HCT116 (cell line): Measurements from ENCODE around the gene MBOAT1. TPM values are rescaled to one million over a fixed set of nuclear protein-coding genes. Genes with fewer than 3 reads are reported as not detected.
"Not testable (repeated sequence)": the region's sequence is repeated elsewhere in the genome, so short reads cannot be mapped to it uniquely, and the experiment has no call there.

Source experiments
- ATAC-seq: fragments of 200-7000 bp; cut with Tn5 transposase; 2 replicates; pipeline ENCODE4 v1.9.1; 2020; ENCODE audit warnings: mild to moderate bottlenecking, moderate library complexity
- BruUV-seq: library from RNA; stranded (reverse); fragments of 400-500 nt; replicated peaks from 2 replicates; lab custom pipeline; 2021; lab: Mats Ljungman, UMichigan
- CTCF ChIA-PET: fragments of 300-600 bp; sonication (Branson Sonifier 250); formaldehyde crosslinking; loops from one replicate; lab custom pipeline; 2021; ENCODE audit warnings: antibody characterized with exemption; lab: Charles Lee
- POLR2A ChIA-PET: fragments of 300-600, 350-600 bp; sonication (Branson Sonifier 250); formaldehyde crosslinking; loops from one replicate; lab custom pipeline; 2021; ENCODE audit warnings: antibody characterized with exemption; lab: Charles Lee
- RAD21 ChIA-PET, 2 experiments: fragments of 300-600 bp; sonication (Branson Sonifier 250); formaldehyde crosslinking; loops; one replicate each; lab custom pipeline; 2023; ENCODE audit warnings: low total read pairs in 2 of 2; ENCODE audit not compliant: uncharacterized antibody in 2 of 2, unreplicated experiment in 2 of 2, low non-redundant PET in 1 of 2; lab: Charles Lee
- DNase-seq: peaks from one replicate; pipeline ENCODE4 v3.0.0-alpha.2; 2010; ENCODE audit warnings: low read depth, low spot score
- H2AFZ ChIP-seq: fragments of 200-600 bp; shearing (Covaris generic), sonication (generic); 2 replicates; pipeline ENCODE4 v1.6.1; 2017; ENCODE audit warnings: low read depth, mixed run types, mixed read lengths, antibody characterized with exemption, low read length; ENCODE audit not compliant: poor library complexity, severe bottlenecking
- H3K27ac ChIP-seq: 2 replicates; pipeline ENCODE4 v1.5.1; 2012; ENCODE audit warnings: low read depth, low read length
- H3K27me3 ChIP-seq: fragments of 200-600 bp; sonication (generic); 2 replicates; pipeline ENCODE4 v1.6.1; 2016; ENCODE audit warnings: mixed run types, low read length, mixed read lengths; ENCODE audit not compliant: insufficient read depth
- H3K36me3 ChIP-seq, 2 experiments: fragments of 200-500 bp in 1 of 2; fragments of 200-600 bp in 1 of 2; sonication (Bioruptor generic) in 1 of 2; sonication (generic) in 1 of 2; 2 replicates each; pipeline versions ENCODE4 v1.5.1 to v1.6.1; 2014 to 2016; ENCODE audit warnings: low read length in 2 of 2, inconsistent platforms in 1 of 2, mixed read lengths in 1 of 2, mixed run types in 1 of 2; ENCODE audit not compliant: insufficient read depth in 2 of 2, control insufficient read depth in 1 of 2
- H3K4me1 ChIP-seq, 2 experiments: fragments of 200-600 bp in 1 of 2; sonication (generic) in 1 of 2; 2 replicates each; pipeline versions ENCODE4 v1.5.1 to v1.6.1; 2012 to 2017; ENCODE audit warnings: low read length in 2 of 2, inconsistent platforms in 1 of 2, mild to moderate bottlenecking in 1 of 2, mixed read lengths in 1 of 2, mixed run types in 1 of 2, moderate library complexity in 1 of 2; ENCODE audit not compliant: insufficient read depth in 2 of 2, control insufficient read depth in 1 of 2
- H3K4me2 ChIP-seq: fragments of 200-600 bp; sonication (generic); 2 replicates; pipeline ENCODE4 v1.6.1; 2017; ENCODE audit warnings: mixed run types, low read length, mixed read lengths
- H3K4me3 ChIP-seq, 2 experiments: fragments of 200-600 bp in 1 of 2; sonication (generic) in 1 of 2; replicated peaks in 1 of 2; 2 replicates each; pipeline ENCODE4 v1.5.1; 2011 to 2016; ENCODE audit warnings: low read length in 2 of 2, control low read depth in 1 of 2, low read depth in 1 of 2, mild to moderate bottlenecking in 1 of 2, mixed read lengths in 1 of 2, mixed run types in 1 of 2
- H3K79me2 ChIP-seq: fragments of 200-600 bp; sonication (generic); 2 replicates; pipeline ENCODE4 v1.6.1; 2017; ENCODE audit warnings: mild to moderate bottlenecking, mixed run types, low read length, moderate library complexity, mixed read lengths; ENCODE audit not compliant: insufficient read depth
- H3K9ac ChIP-seq: fragments of 200-600 bp; sonication (generic); 2 replicates; pipeline ENCODE4 v1.6.1; 2016; ENCODE audit warnings: low read length, mixed read lengths
- H3K9me2 ChIP-seq: fragments of 200-600 bp; sonication (generic), shearing (Covaris generic); 2 replicates; pipeline ENCODE4 v1.6.1; 2017; ENCODE audit warnings: mixed run types, mild to moderate bottlenecking, moderate library complexity; ENCODE audit not compliant: insufficient read depth
- H3K9me3 ChIP-seq, 2 experiments: fragments of 200-500 bp in 1 of 2; fragments of 200-600 bp in 1 of 2; sonication (Bioruptor generic) in 1 of 2; sonication (generic) in 1 of 2; 2 replicates each; pipeline ENCODE4 v1.6.1; 2014 to 2017; ENCODE audit warnings: low read length in 2 of 2, mixed read lengths in 2 of 2, inconsistent platforms in 1 of 2, low read depth in 1 of 2, mild to moderate bottlenecking in 1 of 2, mixed run types in 1 of 2, moderate library complexity in 1 of 2; ENCODE audit not compliant: control insufficient read depth in 1 of 2, insufficient read depth in 1 of 2
- H4K20me1 ChIP-seq: fragments of 200-600 bp; sonication (generic), shearing (Covaris generic); 2 replicates; pipeline ENCODE4 v1.6.1; 2017; ENCODE audit warnings: mixed run types, mild to moderate bottlenecking, moderate library complexity; ENCODE audit not compliant: insufficient read depth
- CEBPB ChIP-seq: IDR thresholded peaks from 2 replicates; pipeline ENCODE4 v1.6.1; 2012; ENCODE audit warnings: low read depth
- SIN3A ChIP-seq: IDR thresholded peaks from 2 replicates; pipeline ENCODE4 v1.6.1; 2012; ENCODE audit warnings: low read depth
- TCF7L2 ChIP-seq: IDR thresholded peaks from 2 replicates; pipeline ENCODE4 v1.7.0; 2011; ENCODE audit warnings: borderline replicate concordance, inconsistent platforms; ENCODE audit not compliant: insufficient read depth, insufficient read length; ENCODE audit errors: extremely low read depth
- ZFX ChIP-seq: fragments of 450-650 bp; IDR thresholded peaks from 2 replicates; pipeline ENCODE4 v1.6.1; 2017
- ZNF274 ChIP-seq: fragments of 200-500 bp; sonication (Bioruptor generic); IDR thresholded peaks from 2 replicates; pipeline ENCODE4 v1.6.1; 2014; ENCODE audit warnings: mild to moderate bottlenecking, low read depth, low read length, inconsistent platforms
- intact Hi-C: fragments of 100-400 bp; cut with micrococcal nuclease; formaldehyde crosslinking; loops from 2 replicates; pipeline ENCODE4 v1.10.0; 2022
- total RNA-seq: library from RNA; stranded (reverse); gene quantifications from one replicate; pipeline ENCODE4 v1.2.1, GENCODE V29; 2021; ENCODE audit not compliant: unreplicated experiment
- TF ChIP-seq, protein P1 (sequence below): IDR thresholded peaks from 2 replicates; pipeline ENCODE4 v1.6.1; 2012
- TF ChIP-seq, protein P2 (sequence below): IDR thresholded peaks from 2 replicates; pipeline ENCODE4 v1.6.1; 2012; ENCODE audit warnings: low read depth
- TF ChIP-seq, protein P3 (sequence below): IDR thresholded peaks from 2 replicates; pipeline ENCODE4 v1.6.1; 2011; ENCODE audit warnings: mild to moderate bottlenecking, low read length, moderate library complexity; ENCODE audit not compliant: insufficient replicate concordance; ENCODE audit errors: extremely low read depth
- TF ChIP-seq, protein P4 (sequence below): IDR thresholded peaks from 2 replicates; pipeline ENCODE4 v1.6.1; 2012

The MBOAT1 gene
- total RNA-seq, 1 experiment from 2014 or later: 11.7 TPM

DNA sequence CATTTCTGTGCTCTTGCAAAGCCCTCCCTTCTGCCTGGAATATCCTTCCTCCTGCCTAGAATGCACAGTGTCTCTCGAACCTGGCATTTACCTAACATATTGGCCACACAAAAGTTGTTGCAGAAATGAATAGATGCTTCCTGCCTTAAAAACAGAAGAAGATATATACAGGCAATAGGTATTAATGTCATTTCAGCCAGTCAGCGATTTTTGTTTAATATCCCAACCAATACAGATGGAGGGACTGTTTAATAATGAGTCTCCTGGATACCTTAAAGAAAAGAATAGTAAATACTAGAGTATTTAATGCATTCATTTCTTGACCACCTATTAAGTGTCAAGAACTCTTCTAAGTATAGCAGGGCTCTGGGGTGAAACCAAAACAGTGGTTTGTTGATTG lies 70.3 kb downstream of the MBOAT1 start:
- Histone ChIP-seq H2AFZ (no peak overlapping the region), H3K79me2 (no peaks in the 10 kb centered on the region), H4K20me1 (no peaks in the 10 kb centered on the region), H3K36me3 (no peaks in the 10 kb centered on the region), H3K27me3 (no peaks in the 10 kb centered on the region), H3K27ac (no peak overlapping the region), H3K4me3 (no peak overlapping the region), H3K9ac (no peak overlapping the region), H3K4me1 (no peaks in the 10 kb centered on the region), H3K9me2 (no peaks in the 10 kb centered on the region), H3K4me2 (no peak overlapping the region), H3K9me3 (no peaks in the 10 kb centered on the region)
- CTCF ChIA-PET: no interaction called here
- BruUV-seq: no TSS peak
- POLR2A ChIA-PET: no interaction called here
- TF ChIP-seq, protein P1, sequence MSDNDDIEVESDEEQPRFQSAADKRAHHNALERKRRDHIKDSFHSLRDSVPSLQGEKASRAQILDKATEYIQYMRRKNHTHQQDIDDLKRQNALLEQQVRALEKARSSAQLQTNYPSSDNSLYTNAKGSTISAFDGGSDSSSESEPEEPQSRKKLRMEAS: no peak
- TF ChIP-seq ZFX: no peak
- TF ChIP-seq CEBPB: no peak
- TF ChIP-seq, protein P2, sequence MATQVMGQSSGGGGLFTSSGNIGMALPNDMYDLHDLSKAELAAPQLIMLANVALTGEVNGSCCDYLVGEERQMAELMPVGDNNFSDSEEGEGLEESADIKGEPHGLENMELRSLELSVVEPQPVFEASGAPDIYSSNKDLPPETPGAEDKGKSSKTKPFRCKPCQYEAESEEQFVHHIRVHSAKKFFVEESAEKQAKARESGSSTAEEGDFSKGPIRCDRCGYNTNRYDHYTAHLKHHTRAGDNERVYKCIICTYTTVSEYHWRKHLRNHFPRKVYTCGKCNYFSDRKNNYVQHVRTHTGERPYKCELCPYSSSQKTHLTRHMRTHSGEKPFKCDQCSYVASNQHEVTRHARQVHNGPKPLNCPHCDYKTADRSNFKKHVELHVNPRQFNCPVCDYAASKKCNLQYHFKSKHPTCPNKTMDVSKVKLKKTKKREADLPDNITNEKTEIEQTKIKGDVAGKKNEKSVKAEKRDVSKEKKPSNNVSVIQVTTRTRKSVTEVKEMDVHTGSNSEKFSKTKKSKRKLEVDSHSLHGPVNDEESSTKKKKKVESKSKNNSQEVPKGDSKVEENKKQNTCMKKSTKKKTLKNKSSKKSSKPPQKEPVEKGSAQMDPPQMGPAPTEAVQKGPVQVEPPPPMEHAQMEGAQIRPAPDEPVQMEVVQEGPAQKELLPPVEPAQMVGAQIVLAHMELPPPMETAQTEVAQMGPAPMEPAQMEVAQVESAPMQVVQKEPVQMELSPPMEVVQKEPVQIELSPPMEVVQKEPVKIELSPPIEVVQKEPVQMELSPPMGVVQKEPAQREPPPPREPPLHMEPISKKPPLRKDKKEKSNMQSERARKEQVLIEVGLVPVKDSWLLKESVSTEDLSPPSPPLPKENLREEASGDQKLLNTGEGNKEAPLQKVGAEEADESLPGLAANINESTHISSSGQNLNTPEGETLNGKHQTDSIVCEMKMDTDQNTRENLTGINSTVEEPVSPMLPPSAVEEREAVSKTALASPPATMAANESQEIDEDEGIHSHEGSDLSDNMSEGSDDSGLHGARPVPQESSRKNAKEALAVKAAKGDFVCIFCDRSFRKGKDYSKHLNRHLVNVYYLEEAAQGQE: no peak
- TF ChIP-seq ZNF274: no peak
- TF ChIP-seq, protein P3, sequence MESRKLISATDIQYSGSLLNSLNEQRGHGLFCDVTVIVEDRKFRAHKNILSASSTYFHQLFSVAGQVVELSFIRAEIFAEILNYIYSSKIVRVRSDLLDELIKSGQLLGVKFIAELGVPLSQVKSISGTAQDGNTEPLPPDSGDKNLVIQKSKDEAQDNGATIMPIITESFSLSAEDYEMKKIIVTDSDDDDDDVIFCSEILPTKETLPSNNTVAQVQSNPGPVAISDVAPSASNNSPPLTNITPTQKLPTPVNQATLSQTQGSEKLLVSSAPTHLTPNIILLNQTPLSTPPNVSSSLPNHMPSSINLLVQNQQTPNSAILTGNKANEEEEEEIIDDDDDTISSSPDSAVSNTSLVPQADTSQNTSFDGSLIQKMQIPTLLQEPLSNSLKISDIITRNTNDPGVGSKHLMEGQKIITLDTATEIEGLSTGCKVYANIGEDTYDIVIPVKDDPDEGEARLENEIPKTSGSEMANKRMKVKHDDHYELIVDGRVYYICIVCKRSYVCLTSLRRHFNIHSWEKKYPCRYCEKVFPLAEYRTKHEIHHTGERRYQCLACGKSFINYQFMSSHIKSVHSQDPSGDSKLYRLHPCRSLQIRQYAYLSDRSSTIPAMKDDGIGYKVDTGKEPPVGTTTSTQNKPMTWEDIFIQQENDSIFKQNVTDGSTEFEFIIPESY: no peak
- TF ChIP-seq, protein P4, sequence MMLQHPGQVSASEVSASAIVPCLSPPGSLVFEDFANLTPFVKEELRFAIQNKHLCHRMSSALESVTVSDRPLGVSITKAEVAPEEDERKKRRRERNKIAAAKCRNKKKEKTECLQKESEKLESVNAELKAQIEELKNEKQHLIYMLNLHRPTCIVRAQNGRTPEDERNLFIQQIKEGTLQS: no peak
- no peak for TF ChIP-seq TCF7L2
- no peak for TF ChIP-seq SIN3A
- ATAC-seq: no peak
- intact Hi-C loops: no loop called here
- RAD21 ChIA-PET: no interaction called here
- DNase-seq: no peak

DNA sequence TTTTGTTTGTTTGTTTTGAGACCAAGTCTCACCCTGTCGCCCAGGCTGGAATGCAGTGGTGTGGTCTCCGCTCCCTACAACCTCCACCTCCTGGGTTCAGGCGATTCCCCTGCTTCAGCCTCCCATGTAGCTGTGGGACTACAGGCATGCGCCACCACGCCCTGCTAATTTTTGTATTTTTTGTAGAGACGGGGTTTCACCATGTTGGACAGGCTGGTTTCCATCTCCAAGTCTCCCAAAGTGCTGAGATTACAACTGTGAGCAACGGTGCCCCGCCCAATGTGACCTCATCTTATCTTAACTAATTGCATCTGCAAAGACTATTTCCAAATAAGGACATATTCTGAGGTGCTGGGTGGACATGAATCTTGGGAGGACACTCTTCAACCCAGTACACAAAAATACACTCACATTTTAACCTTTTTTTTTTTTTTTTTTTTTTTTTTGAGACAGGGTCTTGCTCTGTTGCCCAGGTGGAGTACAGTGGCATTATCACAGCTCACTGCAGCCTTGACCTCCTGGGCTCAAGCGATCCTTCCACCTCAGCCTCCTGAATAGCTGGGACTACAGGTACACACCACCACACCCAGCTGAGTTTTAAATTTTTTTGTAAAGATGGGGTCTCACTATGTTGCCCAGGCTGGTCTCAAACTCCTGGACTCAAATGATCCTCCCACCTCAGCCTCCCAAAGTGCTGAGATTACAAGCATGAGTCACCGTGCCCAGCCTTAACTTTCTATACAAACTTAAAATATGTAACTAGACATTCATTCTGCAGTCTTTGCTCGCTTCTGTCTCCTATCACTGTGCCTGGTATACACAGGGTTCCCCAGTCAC lies 72.9 kb downstream of the MBOAT1 start:
- H2AFZ ChIP-seq, DNase-seq, H4K20me1 ChIP-seq, H3K4me2 ChIP-seq, H3K27me3 ChIP-seq, H3K79me2 ChIP-seq, POLR2A ChIA-PET, H3K4me1 ChIP-seq, BruUV-seq, intact Hi-C loops, H3K9ac ChIP-seq, RAD21 ChIA-PET, ATAC-seq, H3K4me3 ChIP-seq, H3K9me2 ChIP-seq, H3K36me3 ChIP-seq, H3K27ac ChIP-seq, H3K9me3 ChIP-seq: not testable (repeated sequence)
- CTCF ChIA-PET: interaction anchor here (2.2 kb wide), 1 partner anchor 13 kb away, joined by 9 read pairs; no protein-coding TSS in a partner anchor
